Measurements from ENCODE around the gene ARHGAP10.

ARHGAP10 gene

DNA sequence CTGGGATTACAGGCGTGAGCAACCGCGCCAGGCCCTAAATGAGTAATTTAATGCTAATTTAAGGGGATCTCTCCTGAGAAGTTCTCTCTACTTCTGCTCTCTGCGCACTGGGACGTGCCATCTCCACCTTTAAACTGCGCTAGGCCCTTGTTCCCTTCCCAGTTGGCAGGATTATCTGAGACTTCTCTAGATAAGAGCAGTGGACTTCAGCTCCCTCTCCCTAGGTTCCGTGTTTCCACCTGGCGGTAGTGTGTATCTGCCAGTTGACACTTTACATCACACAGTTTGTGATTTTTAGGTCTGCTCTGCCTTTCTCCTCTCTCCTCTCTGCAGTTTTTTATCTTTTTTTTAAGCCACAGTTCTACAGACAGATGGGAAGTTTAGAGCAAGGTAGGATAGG is 40.2 kb downstream of the ARHGAP10 start:
- no peak for TF ChIP-seq Cebpa-rat (IDR thresholded peaks at IDR 0.05)
- Histone ChIP-seq H3K36me3 (peaks cover 0 to 12% (median 0%) of the 10 kb centered on the region in 11 experiments; a peak in 4 of 22 replicates), H3K9ac (no peak overlapping the region), H4K20me1 (peaks cover 0 to 44% (median 0%) of the 10 kb centered on the region in 11 experiments; a peak in 7 of 22 replicates), H3K27me3 (no peaks in the 10 kb centered on the region), H3K27ac (no peak overlapping the region), H3K4me3 (no peak overlapping the region), H3K4me1 (peaks cover 10 to 34% (median 12%) of the 10 kb centered on the region in 10 experiments; a peak in 19 of 20 replicates), H3K4me2 (peak overlapping the region; percentile 14 to 57 (median 38); a peak in 16 of 22 replicates), H3K9me3 (replicated peaks in 1 of 11) (no peaks in the 10 kb centered on the region)

DNA sequence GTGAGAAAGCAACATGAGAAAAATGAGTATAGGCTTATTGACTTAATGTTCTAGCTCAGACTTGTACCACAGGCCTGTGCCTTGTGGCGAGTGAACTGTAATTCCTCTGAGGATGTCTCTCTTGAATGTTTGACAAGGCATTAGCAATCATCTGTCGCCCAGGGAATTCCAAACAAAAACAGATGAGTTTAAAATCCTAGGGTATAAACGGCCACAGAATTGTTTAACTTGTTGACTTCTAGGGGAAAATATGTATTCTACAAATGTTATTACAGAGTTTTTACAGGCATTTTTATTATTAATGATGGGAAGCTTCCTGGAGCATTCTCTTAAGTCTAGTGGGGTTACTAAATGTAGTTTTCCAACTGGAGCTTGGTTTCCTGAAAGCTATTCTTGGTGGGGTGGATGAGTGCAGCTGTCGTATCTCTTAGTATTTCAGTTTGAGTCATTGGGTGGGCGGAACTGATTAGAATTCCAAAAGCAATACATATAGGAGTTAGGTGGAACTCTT is 40.6 kb downstream of the ARHGAP10 start:
- H4K20me1 ChIP-seq: peaks cover 0 to 43% (median 0%) of the 10 kb centered on the region in 11 experiments; a peak in 7 of 22 replicates
- no peaks in the 10 kb centered on the region for H3K9me3 ChIP-seq (replicated peaks in 1 of 11)
- no peak overlapping the region for H3K9ac ChIP-seq
- H3K27ac ChIP-seq: no peak overlapping the region
- peaks cover 10 to 37% (median 12%) of the 10 kb centered on the region in 10 experiments; a peak in 19 of 20 replicates for H3K4me1 ChIP-seq
- peak overlapping the region; percentile 14 to 57 (median 38); a peak in 18 of 22 replicates for H3K4me2 ChIP-seq
- TF ChIP-seq Cebpa-rat (IDR thresholded peaks at IDR 0.05): no peak
- H3K36me3 ChIP-seq: peaks cover 0 to 12% (median 0%) of the 10 kb centered on the region in 11 experiments; a peak in 4 of 22 replicates
- no peak overlapping the region for H3K4me3 ChIP-seq
- H3K27me3 ChIP-seq: no peaks in the 10 kb centered on the region

DNA sequence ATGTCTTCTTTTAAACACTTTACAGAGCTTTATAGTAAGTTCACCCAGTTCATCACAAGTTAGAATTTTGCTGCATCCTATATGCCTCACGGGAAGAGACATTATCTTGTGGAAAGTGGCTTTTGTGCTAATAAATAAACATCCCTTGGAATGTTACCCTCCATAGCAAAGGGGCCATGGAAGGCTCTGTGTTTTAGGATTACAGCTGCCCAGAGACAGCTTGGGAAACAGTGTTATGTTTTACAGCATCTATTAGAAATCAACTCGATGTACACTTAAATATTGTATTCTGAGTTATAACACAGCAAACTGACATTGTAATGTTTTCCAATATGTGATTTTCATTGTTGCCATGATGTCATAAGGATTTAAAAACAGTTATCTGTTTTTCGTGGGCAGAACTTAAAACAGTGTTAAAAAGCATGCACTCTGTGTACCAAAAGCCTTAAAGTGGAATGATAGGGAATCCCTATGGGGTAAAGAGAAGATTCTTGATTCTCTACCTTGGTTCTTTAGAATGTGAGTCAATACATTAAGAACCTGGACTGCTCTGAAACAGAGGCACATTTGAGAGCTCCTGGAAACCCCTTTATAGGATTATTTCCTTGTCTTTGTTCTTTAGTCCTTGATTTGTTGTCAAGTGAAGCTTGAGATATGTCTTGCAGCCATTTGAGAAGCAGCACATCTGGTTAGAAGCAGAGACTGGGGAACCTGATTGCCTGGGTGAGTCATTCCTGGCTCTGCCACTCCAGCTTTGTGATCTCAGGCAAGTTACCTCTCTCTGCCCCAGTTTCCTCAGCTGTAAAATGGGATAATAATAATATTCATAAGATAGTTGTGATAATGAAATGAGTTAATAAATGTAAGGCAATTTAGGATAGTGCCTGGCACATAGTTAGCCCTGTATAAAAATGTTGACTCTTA is 41.6 kb downstream of the ARHGAP10 start:
- no peak overlapping the region for H3K27ac ChIP-seq

DNA sequence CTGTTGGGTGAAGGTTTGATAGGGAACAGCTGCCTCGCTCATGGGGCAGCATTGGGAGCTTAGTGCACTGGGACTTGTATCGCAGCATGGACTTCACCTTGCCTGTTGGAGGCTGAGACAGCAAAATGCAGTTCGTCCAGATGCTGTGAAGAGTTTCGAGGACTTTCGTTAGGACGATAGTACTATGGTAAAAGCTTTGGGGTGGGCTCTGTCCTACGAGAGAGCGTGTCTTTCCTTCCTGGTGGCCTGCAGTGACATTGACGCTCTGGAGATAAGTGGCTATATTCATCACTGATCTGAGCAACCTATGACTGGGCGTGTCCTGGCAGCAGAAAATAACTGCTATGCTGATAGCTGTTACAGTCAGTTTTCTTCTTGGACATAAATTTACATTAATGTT is 44.8 kb downstream of the ARHGAP10 start:
- H3K9me3 ChIP-seq (replicated peaks in 1 of 11): no peaks in the 10 kb centered on the region
- H3K9ac ChIP-seq: no peak overlapping the region
- H4K20me1 ChIP-seq: peaks cover 0 to 61% (median 20%) of the 10 kb centered on the region in 11 experiments; a peak in 16 of 22 replicates
- H3K27me3 ChIP-seq: no peaks in the 10 kb centered on the region
- TF ChIP-seq Cebpa-rat (IDR thresholded peaks at IDR 0.05): no peak
- H3K27ac ChIP-seq: no peak overlapping the region
- H3K36me3 ChIP-seq: no peaks in the 10 kb centered on the region
- H3K4me3 ChIP-seq: no peak overlapping the region
- peaks cover 34 to 64% (median 41%) of the 10 kb centered on the region in 10 experiments for H3K4me1 ChIP-seq
- no peak overlapping the region for H3K4me2 ChIP-seq

More for the DNA sequence above, 41.6 kb downstream of the ARHGAP10 start:
- Histone ChIP-seq H3K4me2 (no peak overlapping the region), H3K4me1 (peaks cover 10 to 36% (median 14%) of the 10 kb centered on the region in 10 experiments; a peak in 19 of 20 replicates), H3K9me3 (replicated peaks in 1 of 11) (no peaks in the 10 kb centered on the region), H3K36me3 (peaks cover 0 to 12% (median 0%) of the 10 kb centered on the region in 11 experiments; a peak in 4 of 22 replicates), H3K27me3 (no peaks in the 10 kb centered on the region), H3K9ac (no peak overlapping the region), H3K4me3 (no peak overlapping the region), H4K20me1 (peaks cover 0 to 46% (median 3%) of the 10 kb centered on the region in 11 experiments; a peak in 6 of 22 replicates)
- TF ChIP-seq Cebpa-rat (IDR thresholded peaks at IDR 0.05): no peak

DNA sequence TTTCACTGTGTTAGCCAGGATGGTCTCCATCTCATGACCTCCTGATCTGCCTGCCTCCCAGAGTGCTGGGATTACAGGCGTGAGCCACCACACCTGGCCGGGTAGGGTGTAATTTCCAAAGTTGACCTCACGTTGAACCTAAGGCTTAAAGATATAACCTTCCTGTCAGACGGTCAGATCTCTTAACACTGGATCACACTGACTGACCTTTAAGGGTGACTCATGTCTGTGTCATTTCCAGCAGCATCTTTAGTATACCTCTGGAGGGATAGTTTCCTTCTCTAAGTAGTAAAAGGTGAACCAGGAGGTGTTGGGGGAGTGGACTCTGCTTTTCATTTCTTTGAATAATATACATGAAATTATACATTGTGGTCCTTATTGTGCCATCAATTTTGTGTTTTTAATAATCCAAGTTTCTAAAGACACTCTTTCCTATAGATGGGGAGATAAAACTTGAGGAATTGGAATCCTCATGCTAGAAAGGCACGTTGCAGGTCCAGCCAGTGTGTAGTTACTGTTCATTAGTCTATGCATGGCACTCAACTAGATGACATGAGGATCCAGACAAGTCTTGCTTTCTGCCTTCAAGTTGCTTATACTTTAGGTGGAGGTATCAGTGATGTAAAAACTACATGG is 45.7 kb downstream of the ARHGAP10 start:
- no peaks in the 10 kb centered on the region for H3K36me3 ChIP-seq
- H3K9ac ChIP-seq: no peak overlapping the region
- H3K4me3 ChIP-seq: no peak overlapping the region
- peak overlapping the region in 1 of 11 experiments; percentile 27; a peak in 1 of 22 replicates for H3K4me2 ChIP-seq
- no peak overlapping the region for H3K27ac ChIP-seq
- H3K9me3 ChIP-seq (replicated peaks in 1 of 11): no peaks in the 10 kb centered on the region
- TF ChIP-seq Cebpa-rat (IDR thresholded peaks at IDR 0.05): no peak
- peaks cover 28 to 64% (median 35%) of the 10 kb centered on the region in 10 experiments for H3K4me1 ChIP-seq
- H4K20me1 ChIP-seq: peaks cover 0 to 52% (median 20%) of the 10 kb centered on the region in 11 experiments; a peak in 16 of 22 replicates
- no peaks in the 10 kb centered on the region for H3K27me3 ChIP-seq

DNA sequence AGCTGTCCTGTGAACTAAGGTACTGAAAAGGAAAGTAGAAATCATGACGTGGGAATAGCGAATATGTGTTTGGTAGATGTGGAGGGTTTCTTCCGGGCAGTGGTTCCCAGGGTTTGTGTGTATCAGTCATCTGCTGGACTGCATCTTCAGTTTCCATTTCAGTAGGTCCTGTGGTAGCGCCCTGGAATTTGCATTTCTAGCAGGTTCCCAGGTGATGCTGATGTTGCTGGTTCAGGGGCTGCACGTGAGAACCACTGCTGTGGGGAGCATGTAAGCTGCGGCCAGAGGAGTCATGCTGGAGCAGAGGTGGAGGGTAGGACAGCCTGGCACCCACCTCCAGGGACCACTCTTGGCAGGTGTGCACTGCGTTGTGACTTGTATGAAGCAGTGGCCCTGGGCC is 47.1 kb downstream of the ARHGAP10 start:
- no peak overlapping the region for H3K27ac ChIP-seq
- H4K20me1 ChIP-seq: peaks cover 0 to 44% (median 20%) of the 10 kb centered on the region in 11 experiments; a peak in 15 of 22 replicates
- no peaks in the 10 kb centered on the region for H3K9me3 ChIP-seq (replicated peaks in 1 of 11)
- H3K4me1 ChIP-seq: peaks cover 23 to 62% (median 32%) of the 10 kb centered on the region in 10 experiments
- H3K4me2 ChIP-seq: peak overlapping the region; percentile 49 to 97 (median 77)
- H3K27me3 ChIP-seq: no peaks in the 10 kb centered on the region
- H3K4me3 ChIP-seq: no peak overlapping the region
- TF ChIP-seq Cebpa-rat (IDR thresholded peaks at IDR 0.05): no peak
- H3K36me3 ChIP-seq: no peaks in the 10 kb centered on the region
- no peak overlapping the region for H3K9ac ChIP-seq

DNA sequence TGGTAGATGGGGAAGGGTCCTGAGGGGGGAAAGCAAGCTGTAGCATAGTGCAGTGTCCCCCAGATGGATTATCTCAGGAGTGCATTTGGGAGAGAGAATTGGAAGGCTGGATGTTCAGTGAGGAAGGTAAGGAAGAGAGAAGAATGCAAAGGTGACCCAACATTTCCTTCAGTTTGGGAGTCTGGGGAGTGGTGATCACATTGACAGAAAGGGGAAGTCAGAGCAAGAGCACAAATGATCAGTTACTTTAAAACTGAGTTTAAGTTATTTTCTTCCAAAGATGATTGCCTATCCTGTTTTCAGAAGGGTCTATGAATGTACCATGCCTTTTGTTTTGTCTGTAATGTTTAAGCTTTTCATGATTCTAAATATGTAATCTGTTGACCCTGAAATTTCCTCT is 47.6 kb downstream of the ARHGAP10 start:
- Histone ChIP-seq H3K27ac (peak overlapping the region in 1 of 11 experiments; percentile 73; a peak in 3 of 22 replicates), H3K27me3 (no peaks in the 10 kb centered on the region), H3K9ac (peak overlapping the region in 1 of 11 experiments; percentile 18; a peak in 1 of 22 replicates), H3K4me2 (peak overlapping the region; percentile 49 to 97 (median 77)), H4K20me1 (peaks cover 0 to 41% (median 20%) of the 10 kb centered on the region in 11 experiments; a peak in 15 of 22 replicates), H3K4me1 (peaks cover 23 to 62% (median 32%) of the 10 kb centered on the region in 10 experiments), H3K4me3 (no peak overlapping the region), H3K36me3 (no peaks in the 10 kb centered on the region), H3K9me3 (replicated peaks in 1 of 11) (no peaks in the 10 kb centered on the region)
- TF ChIP-seq Cebpa-rat (IDR thresholded peaks at IDR 0.05): no peak

DNA sequence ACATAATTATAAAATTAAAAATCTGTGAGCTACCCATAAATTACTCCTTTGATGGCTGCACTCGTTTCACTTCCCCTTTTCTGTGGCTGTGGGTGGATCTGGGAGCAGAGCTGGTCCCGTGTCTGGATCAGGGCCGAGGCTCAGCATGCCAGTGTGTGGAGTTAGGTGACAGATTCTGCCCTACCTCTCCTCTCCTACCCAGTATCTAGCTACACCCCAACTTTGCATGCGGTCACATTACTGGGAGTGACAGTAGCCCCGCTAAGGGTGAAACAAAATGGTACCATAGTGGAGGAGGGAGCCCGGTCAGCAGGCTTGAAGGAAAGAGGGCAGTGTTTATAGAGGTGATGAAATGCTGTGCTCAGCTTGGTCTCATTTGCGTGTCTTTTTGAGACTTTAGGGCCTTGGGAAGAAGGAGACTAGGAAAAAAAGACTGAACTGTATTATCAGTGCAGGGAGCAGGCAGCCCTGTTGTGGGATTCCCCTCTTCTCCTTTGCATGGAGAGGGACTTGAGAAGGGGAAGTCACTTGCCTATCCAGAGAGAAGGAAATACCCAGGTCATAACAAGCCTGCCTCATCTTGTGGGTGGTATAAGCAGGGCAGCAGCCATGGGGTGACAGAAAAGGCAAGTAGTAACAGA is 48.4 kb downstream of the ARHGAP10 start:
- Histone ChIP-seq H3K4me3 (peak overlapping the region in 4 of 10 experiments; percentile 32 to 39 (median 36); a peak in 5 of 20 replicates), H3K9me3 (replicated peaks in 1 of 11) (no peaks in the 10 kb centered on the region), H3K4me1 (peaks cover 25 to 65% (median 32%) of the 10 kb centered on the region in 10 experiments), H3K36me3 (no peaks in the 10 kb centered on the region), H3K27ac (peak overlapping the region in 7 of 11 experiments; percentile 2 to 73 (median 56); a peak in 11 of 22 replicates), H3K9ac (peak overlapping the region in 5 of 11 experiments; percentile 0 to 69 (median 44); a peak in 5 of 22 replicates), H4K20me1 (peaks cover under 1 to 38% (median 19%) of the 10 kb centered on the region in 11 experiments; a peak in 15 of 22 replicates), H3K27me3 (no peaks in the 10 kb centered on the region), H3K4me2 (peak overlapping the region; percentile 60 to 97 (median 77))
- TF ChIP-seq Cebpa-rat (IDR thresholded peaks at IDR 0.05): no peak

All from BLaER1 treated with 17β-estradiol and CSF1 and Interleukin-3, amounts not matched to agents 10 nM and 100 nM (cell line).